IMR-90 (cell line): ENCODE measurements around the gene CEMIP2. TPM values are rescaled to one million over a fixed set of nuclear protein-coding genes. Genes with fewer than 3 reads are reported as not detected.

Experiments
- ATAC-seq: fragments of 200-7000 bp; cut with Tn5 transposase; 2 replicates; pipeline ENCODE4 v1.9.1; 2020; ENCODE audit warnings: low read depth, mild to moderate bottlenecking, moderate library complexity
- BruUV-seq: library from RNA; stranded (reverse); fragments of 400-500 nt; replicated peaks from 2 replicates; lab custom pipeline; 2021; lab: Mats Ljungman, UMichigan
- CTCF ChIA-PET: fragments of 300-600 bp; formaldehyde crosslinking; extraction: SDS; loops from one replicate; lab custom pipeline; 2021; ENCODE audit warnings: antibody characterized with exemption; lab: Yijun Ruan, JAX
- POLR2A ChIA-PET: fragments of 300-600 bp; sonication (Branson Sonifier 250); formaldehyde crosslinking; loops from one replicate; lab custom pipeline; 2022; ENCODE audit warnings: antibody characterized with exemption; ENCODE audit not compliant: unreplicated experiment; lab: Charles Lee
- DNase-seq: peaks from one replicate; pipeline ENCODE4 v3.0.0; 2013
- H2AFZ ChIP-seq: replicated peaks from 2 replicates; pipeline ENCODE3; 2013; ENCODE audit warnings: low read length, mild to moderate bottlenecking; ENCODE audit not compliant: poor library complexity
- H2AK5ac ChIP-seq: 2 replicates; pipeline ENCODE4 v1.6.1; 2013; ENCODE audit warnings: low read depth, low read length, inconsistent platforms
- H2AK9ac ChIP-seq: replicated peaks from 2 replicates; pipeline ENCODE3; 2013; ENCODE audit warnings: mild to moderate bottlenecking, low read depth, low read length, moderate library complexity; ENCODE audit not compliant: poor library complexity
- H2BK120ac ChIP-seq: 2 replicates; pipeline ENCODE4 v1.6.1; 2013; ENCODE audit warnings: low read depth, low read length, inconsistent platforms
- H2BK15ac ChIP-seq: 3 replicates; pipeline ENCODE4 v1.6.1; 2013; ENCODE audit warnings: low read depth, low read length, inconsistent platforms
- H2BK20ac ChIP-seq: 2 replicates; pipeline ENCODE4 v1.6.1; 2013; ENCODE audit warnings: low read depth, mild to moderate bottlenecking, inconsistent platforms, low read length, moderate library complexity
- H2BK5ac ChIP-seq: 2 replicates; pipeline ENCODE4 v1.6.1; 2013; ENCODE audit warnings: mild to moderate bottlenecking, low read depth, low read length, inconsistent platforms; ENCODE audit not compliant: poor library complexity, severe bottlenecking
- H3K14ac ChIP-seq: replicated peaks from 2 replicates; pipeline ENCODE4 v1.6.1; 2013; ENCODE audit warnings: low read depth, low read length, inconsistent platforms
- H3K18ac ChIP-seq: 2 replicates; pipeline ENCODE4 v1.6.1; 2013; ENCODE audit warnings: low read depth, low read length, control low read depth
- H3K23ac ChIP-seq: 2 replicates; pipeline ENCODE4 v1.6.1; 2013; ENCODE audit warnings: low read depth, low read length, inconsistent platforms
- H3K27ac ChIP-seq: 2 replicates; pipeline ENCODE4 v1.5.1; 2013; ENCODE audit warnings: mild to moderate bottlenecking, control low read depth, low read length; ENCODE audit not compliant: insufficient read depth
- H3K27me3 ChIP-seq: 2 replicates; pipeline ENCODE4 v1.6.1; 2013; ENCODE audit warnings: low read length; ENCODE audit not compliant: control insufficient read depth, insufficient read depth
- H3K36me3 ChIP-seq: 2 replicates; pipeline ENCODE4 v1.6.1; 2013; ENCODE audit warnings: low read length, mixed read lengths; ENCODE audit not compliant: control insufficient read depth, insufficient read depth
- H3K4ac ChIP-seq: 2 replicates; pipeline ENCODE4 v1.6.1; 2013; ENCODE audit warnings: low read depth, low read length, inconsistent platforms
- H3K4me1 ChIP-seq: 2 replicates; pipeline ENCODE4 v1.6.1; 2013; ENCODE audit warnings: low read length, mixed read lengths; ENCODE audit not compliant: control insufficient read depth, insufficient read depth
- H3K4me2 ChIP-seq: 2 replicates; pipeline ENCODE4 v1.6.1; 2013; ENCODE audit warnings: low read depth, mild to moderate bottlenecking, control low read depth, low read length, moderate library complexity
- H3K4me3 ChIP-seq: 2 replicates; pipeline ENCODE4 v1.5.1; 2013; ENCODE audit warnings: low read depth, mild to moderate bottlenecking, control low read depth, low read length, moderate library complexity; ENCODE audit not compliant: insufficient read depth
- H3K56ac ChIP-seq: 2 replicates; pipeline ENCODE4 v1.6.1; 2013; ENCODE audit warnings: low read length, inconsistent platforms; ENCODE audit not compliant: insufficient read depth; ENCODE audit errors: extremely low read depth
- H3K79me1 ChIP-seq, 2 experiments: 2 replicates each; pipeline ENCODE4 v1.6.1; 2013; ENCODE audit warnings: low read length in 2 of 2, inconsistent platforms in 1 of 2, low read depth in 1 of 2
- H3K9ac ChIP-seq: 2 replicates; pipeline ENCODE4 v1.6.1; 2013; ENCODE audit warnings: low read depth, low read length, control low read depth
- H3K9me1 ChIP-seq: 2 replicates; pipeline ENCODE4 v1.6.1; 2013; ENCODE audit warnings: low read length, inconsistent platforms; ENCODE audit not compliant: insufficient read depth
- H3K9me3 ChIP-seq: 2 replicates; pipeline ENCODE4 v1.6.1; 2013; ENCODE audit warnings: low read length; ENCODE audit not compliant: control insufficient read depth, insufficient read depth
- H4K20me1 ChIP-seq: 2 replicates; pipeline ENCODE4 v1.6.1; 2013; ENCODE audit warnings: low read length, inconsistent platforms; ENCODE audit not compliant: insufficient read depth
- H4K5ac ChIP-seq: 2 replicates; pipeline ENCODE4 v1.6.1; 2013; ENCODE audit warnings: mild to moderate bottlenecking, low read depth, low read length, control low read depth
- H4K8ac ChIP-seq, 2 experiments: 2 replicates each; pipeline ENCODE4 v1.6.1; 2013; ENCODE audit warnings: low read depth in 2 of 2, low read length in 2 of 2, control low read depth in 1 of 2, inconsistent platforms in 1 of 2
- H4K91ac ChIP-seq: 2 replicates; pipeline ENCODE4 v1.6.1; 2013; ENCODE audit warnings: low read depth, low read length, inconsistent platforms; ENCODE audit not compliant: insufficient read depth
- CEBPB ChIP-seq: IDR thresholded peaks from 2 replicates; pipeline ENCODE4 v1.6.1; 2012; ENCODE audit warnings: low read depth, low read length, improper control_type of control experiment
- CHD1 ChIP-seq: IDR thresholded peaks from 2 replicates; pipeline ENCODE4 v1.6.1; 2012; ENCODE audit warnings: low read depth, low read length, improper control_type of control experiment
- WGBS, 2 experiments: methylation state at CpG; one replicate each; pipeline versions ENCODE4 v1.1.5 to v1.1.7; 2013; ENCODE audit warnings: missing lambda C conversion rate in 2 of 2; ENCODE audit not compliant: insufficient read length in 1 of 2; ENCODE audit errors: extremely low coverage in 2 of 2; 5-methylcytosine and 5-hydroxymethylcytosine counted together
- dilution Hi-C: fragments of 300-500 bp; cut with HindIII; formaldehyde crosslinking; loops from one replicate; pipeline ENCODE4 v1.14.3; 2018; ENCODE audit warnings: low sequenced_read_pairs; ENCODE audit not compliant: unreplicated experiment
- in situ Hi-C: fragments of 300-500 bp; cut with MboI; formaldehyde crosslinking; loops from 3 replicates; pipeline ENCODE4 v1.14.3; 2019; ENCODE audit warnings: low sequenced_read_pairs, inconsistent platforms, mixed read lengths
- intact Hi-C: fragments of 100-400 bp; cut with micrococcal nuclease; formaldehyde crosslinking; loops from 2 replicates; pipeline ENCODE4 v1.10.0; 2022
- polyA plus RNA-seq, 3 experiments: library from polyadenylated mRNA; depleted of rRNA; stranded (reverse); fragments of >200 nt; gene quantifications; 2 replicates each; pipeline ENCODE4 v1.2.3, GENCODE V29; 2012; ENCODE audit warnings: low replicate concordance in 1 of 3
- total RNA-seq: library from RNA; depleted of rRNA; stranded (reverse); fragments of >200 nt; gene quantifications from 2 replicates; pipeline ENCODE4 v1.2.3, GENCODE V29; 2012

CEMIP2 gene
- total and polyA plus RNA-seq, 2 of the 4 experiments (the other 2 are of a cell fraction) = 65.2 to 67.4 TPM

DNA sequence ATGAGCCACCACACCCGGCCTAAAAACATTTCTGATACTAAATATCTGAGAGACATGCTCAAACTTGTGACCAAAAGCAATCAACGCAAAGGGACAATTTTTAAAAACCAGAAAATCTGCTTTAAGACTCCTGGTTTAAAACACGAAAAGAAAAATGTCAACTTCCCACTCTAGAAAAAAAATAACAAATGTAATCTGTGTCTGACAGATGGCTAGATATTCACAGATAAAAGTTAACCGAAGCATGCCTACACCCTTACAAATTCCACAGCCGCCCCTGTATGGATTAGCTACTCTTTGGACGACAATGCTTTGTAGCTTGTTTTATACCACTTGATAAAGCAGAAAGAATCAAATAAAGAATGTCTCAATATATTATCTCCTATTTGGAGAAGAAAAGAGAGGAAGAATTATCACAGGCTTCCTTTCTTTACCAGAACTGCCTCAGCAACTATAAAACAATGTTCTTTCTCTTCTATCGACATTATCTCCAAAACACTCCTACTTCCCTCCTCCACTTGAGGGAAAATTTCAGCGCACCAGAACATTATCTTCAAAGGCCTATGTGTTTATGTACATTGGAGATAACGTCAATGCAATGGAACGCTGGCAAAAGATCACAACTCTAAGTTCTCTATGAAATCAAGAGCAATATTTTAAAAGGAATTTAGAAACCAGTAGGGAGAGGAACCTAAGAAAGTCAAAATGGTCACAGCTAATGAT lies 26.2 kb downstream of the CEMIP2 start:
- CTCF ChIA-PET = interaction anchor here (0.9 to 1.4 kb wide), 2 partner anchors 22 to 26 kb away, joined by 3 to 4 read pairs; no protein-coding TSS in a partner anchor
- H3K4me3 ChIP-seq = no peak overlapping the region

More for the DNA sequence above, 26.2 kb downstream of the CEMIP2 start:
- BruUV-seq = no TSS peak
- dilution Hi-C loops = no loop called here
- Histone ChIP-seq H3K9me3 (no peaks in the 10 kb centered on the region), H3K23ac (no peak overlapping the region; the same call in 1 of the 2 replicates), H3K9ac (no peak overlapping the region), H3K36me3 (peaks cover 8% of the 10 kb centered on the region), H2AFZ (no peak overlapping the region), H4K20me1 (no peaks in the 10 kb centered on the region), H4K91ac (peak overlapping the region; percentile 19; the same call in 1 of the 2 replicates), H3K4me2 (peak overlapping the region; percentile 92), H3K79me1 (peaks cover 3 to 46% of the 10 kb centered on the region in 2 experiments; a peak in 2 of 4 replicates), H2BK120ac (peak overlapping the region; percentile 50; the same call in 1 of the 2 replicates), H3K27me3 (no peaks in the 10 kb centered on the region), H2BK5ac (peak overlapping the region; percentile 86), H3K4ac (no peak overlapping the region; the same call in 1 of the 2 replicates), H2BK20ac (no peak overlapping the region), H3K27ac (peak overlapping the region; percentile 64; the same call in 1 of the 2 replicates), H4K8ac (peak overlapping the region in 1 of 2 experiments; percentile 71; a peak in 1 of 4 replicates), H2BK15ac (no peak overlapping the region), H3K18ac (peak overlapping the region; percentile 85; the same call in 1 of the 2 replicates), H2AK5ac (no peak overlapping the region), H3K9me1 (peaks cover 3% of the 10 kb centered on the region; the same call in 1 of the 2 replicates), H3K14ac (peak overlapping the region; percentile 63; the same call in 1 of the 2 replicates), H4K5ac (no peak overlapping the region; the same call in 1 of the 2 replicates), H3K4me1 (peaks cover 10% of the 10 kb centered on the region), H2AK9ac (no peak overlapping the region), H3K56ac (no peak overlapping the region)
- peak; percentile 80 for ATAC-seq
- in situ Hi-C loops = loop anchor here (25.0 kb wide), 3 partner anchors 820 to 1455 kb away; no protein-coding TSS in a partner anchor
- DNase-seq = peak; percentile 93
- intact Hi-C loops = no loop called here
- POLR2A ChIA-PET = interaction anchor here (0.6 kb wide), 1 partner anchor 9 kb away, joined by 3 read pairs; no protein-coding TSS in a partner anchor
- no peak for TF ChIP-seq CHD1
- TF ChIP-seq CEBPB = peak; percentile 36; the same call in 1 of the 2 replicates
- WGBS, 2 experiments = no CpG with 5 or more reads among the region's 10 CpGs
